ENCODE data around the gene HOXC12. TPM values are rescaled to one million over a fixed set of nuclear protein-coding genes. Genes with fewer than 3 reads are reported as not detected.

The HOXC12 gene
- total RNA-seq, 2 donors from 2014 or later: not detected

- no peak for TF ChIP-seq CTCF (IDR thresholded peaks at IDR 0.05)
- Histone ChIP-seq H3K4me1 (peaks cover 0 to 20% of the 10 kb centered on the region in 2 donors), H3K27ac (no peak overlapping the region), H3K4me3 (no peak overlapping the region), H3K9me3 (no peaks in the 10 kb centered on the region), H3K27me3 (peaks cover 58 to 72% of the 10 kb centered on the region in 2 donors), H3K36me3 (no peaks in the 10 kb centered on the region)
- no peak for DNase-seq (ENCODE audit: low spot score)
Observed at GRCh38 chr12:54001283-54002187, 46.8 kb downstream of the HOXC12 start.

GRCh38 chr12:54002278-54002914 lies 47.7 kb downstream of the HOXC12 start:
- H3K4me1 ChIP-seq: peaks cover 0 to 24% of the 10 kb centered on the region in 2 donors
- no peaks in the 10 kb centered on the region for H3K36me3 ChIP-seq
- peaks cover 54 to 71% of the 10 kb centered on the region in 2 donors for H3K27me3 ChIP-seq
- no peaks in the 10 kb centered on the region for H3K9me3 ChIP-seq
- no peak for TF ChIP-seq CTCF (IDR thresholded peaks at IDR 0.05)
- no peak overlapping the region for H3K27ac ChIP-seq
- H3K4me3 ChIP-seq: no peak overlapping the region
- no peak for DNase-seq (ENCODE audit: low spot score)

- H3K27me3 ChIP-seq: peaks cover 59 to 72% of the 10 kb centered on the region in 2 donors
- peaks cover 0 to 24% of the 10 kb centered on the region in 2 donors for H3K4me1 ChIP-seq
- TF ChIP-seq CTCF (IDR thresholded peaks at IDR 0.05): no peak
- no peak for DNase-seq (ENCODE audit: low spot score)
- H3K9me3 ChIP-seq: no peaks in the 10 kb centered on the region
- H3K4me3 ChIP-seq: no peak overlapping the region
- H3K27ac ChIP-seq: no peak overlapping the region
- H3K36me3 ChIP-seq: no peaks in the 10 kb centered on the region
Observed at GRCh38 chr12:54002915-54003389, 48.2 kb downstream of the HOXC12 start.

GRCh38 chr12:54003625-54004024 lies 48.9 kb downstream of the HOXC12 start:
- no peak for DNase-seq (ENCODE audit: low spot score)
- H3K4me1 ChIP-seq: peaks cover 0 to 24% of the 10 kb centered on the region in 2 donors
- no peak overlapping the region for H3K4me3 ChIP-seq
- no peaks in the 10 kb centered on the region for H3K36me3 ChIP-seq
- H3K27me3 ChIP-seq: peaks cover 61 to 71% of the 10 kb centered on the region in 2 donors
- no peaks in the 10 kb centered on the region for H3K9me3 ChIP-seq
- no peak for TF ChIP-seq CTCF (IDR thresholded peaks at IDR 0.05)
- H3K27ac ChIP-seq: no peak overlapping the region

GRCh38 chr12:54004063-54004840 lies 49.5 kb downstream of the HOXC12 start:
- H3K9me3 ChIP-seq: no peaks in the 10 kb centered on the region
- H3K4me1 ChIP-seq: peaks cover 0 to 27% of the 10 kb centered on the region in 2 donors
- H3K4me3 ChIP-seq: no peak overlapping the region
- peaks cover 60 to 64% of the 10 kb centered on the region in 2 donors for H3K27me3 ChIP-seq
- no peak for TF ChIP-seq CTCF (IDR thresholded peaks at IDR 0.05)
- DNase-seq (ENCODE audit: low spot score): no peak
- H3K27ac ChIP-seq: no peak overlapping the region
- no peaks in the 10 kb centered on the region for H3K36me3 ChIP-seq
